ENCODE data around the gene AFTPH.

AFTPH gene

DNA sequence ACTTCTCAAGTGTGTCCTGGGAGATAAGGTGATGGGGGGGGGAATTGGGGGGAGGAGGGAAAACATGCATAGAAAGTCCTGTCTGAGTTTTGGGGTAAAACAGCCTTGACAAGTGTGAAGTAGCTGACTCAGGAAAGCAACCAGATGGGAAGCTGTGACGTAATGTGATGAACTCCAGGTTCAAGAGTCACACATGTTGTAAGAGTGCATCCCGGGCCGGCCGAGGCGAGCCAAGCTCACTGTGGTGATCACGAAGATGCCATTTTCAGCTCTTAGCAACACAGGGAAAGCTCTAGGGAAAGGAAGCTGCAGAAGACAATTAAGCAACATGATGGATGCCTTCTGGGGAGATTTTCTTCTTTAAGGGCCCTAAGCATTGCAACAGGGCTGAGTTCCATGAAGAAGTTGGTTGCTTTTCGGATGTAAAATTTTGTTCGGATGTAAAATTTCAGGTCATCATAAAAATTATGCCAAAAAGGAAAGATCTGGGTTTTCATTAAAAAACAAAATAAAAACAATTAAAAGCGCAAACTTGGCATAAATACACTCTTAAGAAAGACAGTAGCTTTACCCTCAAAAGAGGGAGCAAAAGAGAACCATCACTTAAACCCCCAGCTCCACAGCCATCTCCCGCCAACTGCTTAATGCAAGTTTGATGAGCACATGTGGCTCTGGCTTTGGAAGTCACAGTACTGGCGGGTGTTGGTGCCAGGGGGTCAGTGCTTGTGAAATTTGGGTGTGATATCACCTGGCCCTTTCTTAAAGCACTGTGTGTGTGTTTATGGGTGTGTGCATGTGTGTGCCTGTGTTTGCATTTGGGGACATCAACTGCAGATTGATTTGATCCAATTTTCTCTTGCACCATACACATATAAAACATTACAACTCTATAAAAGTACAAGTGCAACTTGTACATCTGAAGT lies 110.5 kb downstream of the AFTPH start:
- no peak for DNase-seq

DNA sequence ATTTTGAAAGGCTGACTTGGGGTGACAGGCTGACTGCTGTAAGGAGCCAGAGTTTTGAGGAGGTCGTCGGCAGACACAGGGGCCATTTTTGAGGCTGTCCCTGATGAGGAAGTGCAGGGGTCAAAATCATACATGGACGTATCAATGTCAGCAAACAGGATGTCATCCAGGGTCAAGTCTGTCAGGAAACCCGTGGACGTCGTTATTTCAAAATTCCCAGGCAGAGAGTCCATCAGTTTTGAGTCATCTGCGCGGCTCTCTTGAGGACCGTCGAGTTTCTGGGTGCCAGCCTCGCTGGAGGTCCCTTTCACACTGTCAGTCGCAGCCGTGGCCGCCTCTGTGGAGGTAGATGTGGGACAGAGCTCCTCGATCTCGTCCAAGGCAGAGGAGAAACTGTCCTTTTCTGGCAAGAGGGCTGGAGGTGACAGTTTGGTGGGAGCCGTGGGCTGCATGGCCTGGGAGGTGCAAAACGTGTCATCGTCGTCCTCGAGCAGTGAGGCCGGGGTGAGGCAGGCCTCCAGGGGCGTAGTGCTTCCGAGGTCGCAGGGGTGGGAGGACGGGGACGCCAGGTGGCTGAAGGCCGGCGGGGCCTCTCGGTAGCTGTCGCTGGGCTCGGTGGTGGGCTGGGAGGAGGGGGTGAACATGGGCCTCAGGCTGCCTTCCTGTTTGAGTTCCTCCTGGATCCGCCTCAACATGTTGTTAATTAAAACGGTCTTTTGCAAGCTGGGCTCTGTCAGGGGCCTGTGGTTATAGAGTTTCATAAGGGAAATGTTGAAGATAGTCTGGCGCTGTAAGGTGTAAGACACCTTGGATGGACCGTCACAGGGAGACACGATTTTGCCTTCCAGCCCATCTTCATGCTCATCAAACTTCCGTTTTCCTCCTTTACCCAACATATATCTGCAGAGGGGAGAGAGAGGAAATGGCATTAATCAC lies 112.1 kb downstream of the AFTPH start:
- no peak for DNase-seq

GRCh38 chr2:64637000-64637635 lies 113.0 kb downstream of the AFTPH start:
- no peak for DNase-seq

- no peak for DNase-seq
Measured at GRCh38 chr2:64637931-64638330, 113.8 kb downstream of the AFTPH start.

GRCh38 chr2:64638502-64639120 lies 114.5 kb downstream of the AFTPH start:
- no peak for DNase-seq

DNA sequence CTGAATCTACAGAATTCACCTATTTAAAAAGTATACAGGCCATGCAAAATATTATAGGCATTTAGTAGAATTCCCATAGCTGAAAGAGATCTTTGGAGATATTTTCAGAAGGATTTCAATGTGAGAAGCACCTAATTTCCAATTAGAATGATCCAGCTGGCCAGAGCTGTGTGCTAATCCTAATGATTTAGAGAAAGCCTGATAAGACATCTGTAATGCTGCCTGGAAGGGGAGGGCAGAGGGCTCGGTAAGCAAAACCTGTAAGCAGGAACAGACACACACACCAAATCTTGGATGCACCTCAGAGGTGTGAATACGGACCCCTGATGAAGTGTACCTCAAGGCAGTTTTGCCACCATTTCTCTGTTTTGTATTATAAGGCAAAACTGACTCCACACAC lies 115.6 kb downstream of the AFTPH start:
- no peak for DNase-seq

DNA sequence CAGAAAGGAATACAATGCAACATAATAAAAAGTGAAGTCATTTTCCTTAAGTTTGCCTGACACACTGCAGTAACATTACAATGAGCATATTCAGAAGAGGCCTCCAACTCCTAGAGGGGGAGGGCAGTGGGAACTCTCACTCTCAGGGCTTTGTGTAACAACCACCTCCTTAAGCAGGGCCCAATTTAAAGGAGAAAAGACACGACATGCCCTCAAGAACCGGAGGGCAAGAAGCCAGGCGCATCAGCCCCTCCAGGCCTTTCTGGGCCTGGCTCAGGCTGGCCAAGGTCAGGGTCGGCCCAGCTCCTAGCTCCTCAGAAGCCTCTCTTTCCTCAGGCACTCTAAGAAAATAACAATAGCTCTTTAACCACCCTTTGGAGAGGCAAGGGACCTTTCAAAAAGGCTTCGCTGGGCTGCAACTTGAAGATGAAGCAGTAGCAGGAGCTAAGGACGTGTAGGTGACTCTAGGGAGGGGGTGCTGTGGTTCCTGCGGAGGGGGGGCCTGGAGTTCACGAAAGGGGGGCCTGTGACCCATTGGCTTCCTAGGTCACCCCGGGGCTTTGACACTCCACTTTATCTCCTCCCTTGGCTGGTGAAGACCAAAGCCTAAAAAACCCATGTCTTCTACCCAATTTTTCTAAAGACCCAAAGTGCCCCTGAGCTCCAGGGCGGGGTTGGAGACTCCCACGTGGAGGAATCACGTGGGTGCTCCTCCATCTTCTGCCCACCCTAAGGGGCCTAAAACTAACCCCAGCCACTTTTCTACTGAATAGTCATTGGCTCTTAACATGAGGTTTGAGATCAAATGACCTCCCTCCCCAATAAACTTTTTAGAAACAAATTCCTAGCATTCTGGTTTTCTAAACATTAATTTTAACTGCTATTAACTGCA lies 116.3 kb downstream of the AFTPH start:
- no peak for DNase-seq

- no peak for DNase-seq
Measured at GRCh38 chr2:64641599-64641998, 117.5 kb downstream of the AFTPH start.
